ENCODE data around the gene USP20.

USP20 gene

GRCh38 chr9:129929496-129930125 is 94.4 kb downstream of the USP20 start:
- DNase-seq: no peak

DNA sequence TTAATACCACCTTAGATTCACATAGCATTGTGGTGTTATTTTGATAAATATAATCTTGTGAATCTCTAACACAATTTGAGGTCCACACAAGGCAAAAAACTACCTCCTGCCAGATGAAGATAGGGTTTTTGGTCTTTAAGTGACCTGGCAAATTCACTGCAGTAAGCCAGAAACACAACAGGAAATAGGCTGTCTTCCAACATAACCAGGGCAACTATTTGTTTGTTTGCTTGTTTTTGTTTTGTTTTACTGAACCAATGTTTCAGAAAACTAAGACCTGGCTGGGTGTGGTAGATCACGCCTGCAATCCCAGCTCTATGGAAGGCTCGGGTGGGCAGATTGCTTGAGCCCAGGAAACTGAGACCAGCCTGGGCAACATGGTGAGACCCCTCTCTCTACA is 95.5 kb downstream of the USP20 start:
- no peak for DNase-seq

Data from EL (cell line).